Thymus (tissue), 11 donors: ENCODE results near the gene SLC30A2. TPM values are rescaled to one million over a fixed set of nuclear protein-coding genes. Genes with fewer than 3 reads are reported as not detected.

ENCODE experiments used
- DNase-seq, 9 donors: peaks; one replicate each; pipeline ENCODE4 v3.0.0-alpha.2; 2013; ENCODE audit warnings: low spot score in 9 of 9, low read depth in 6 of 9, missing footprints in 1 of 9
- H3K27ac ChIP-seq, 2 donors: one replicate each; pipeline ENCODE4 v1.5.1; 2013; ENCODE audit warnings: control low read depth in 1 of 2, low read depth in 1 of 2, low read length in 1 of 2, mild to moderate bottlenecking in 1 of 2, moderate library complexity in 1 of 2
- H3K27me3 ChIP-seq, 2 donors: one replicate each; pipeline ENCODE4 v1.5.1; 2013; ENCODE audit warnings: low read length in 1 of 2; ENCODE audit not compliant: control insufficient read depth in 2 of 2, insufficient read depth in 1 of 2
- H3K36me3 ChIP-seq, 2 donors: one replicate each; pipeline ENCODE4 v1.5.1; 2013; ENCODE audit warnings: low read length in 1 of 2, mild to moderate bottlenecking in 1 of 2, moderate library complexity in 1 of 2; ENCODE audit not compliant: control insufficient read depth in 2 of 2, insufficient read depth in 2 of 2
- H3K4me1 ChIP-seq, 2 donors: one replicate each; pipeline ENCODE4 v1.5.1; 2013; ENCODE audit warnings: low read length in 2 of 2; ENCODE audit not compliant: control insufficient read depth in 2 of 2, insufficient read depth in 2 of 2
- H3K4me3 ChIP-seq, 2 donors: one replicate each; pipeline ENCODE4 v1.5.1; 2013; ENCODE audit warnings: low read length in 2 of 2, control low read depth in 1 of 2, mild to moderate bottlenecking in 1 of 2
- H3K9me3 ChIP-seq, 2 donors: one replicate each; pipeline ENCODE4 v1.5.1; 2013; ENCODE audit warnings: low read length in 1 of 2, mild to moderate bottlenecking in 1 of 2; ENCODE audit not compliant: control insufficient read depth in 2 of 2, insufficient read depth in 1 of 2
- WGBS: extraction: QIAGEN DNeasy Blood & Tissue Kit; methylation state at CpG from one replicate; pipeline ENCODE4 v1.1.7; 2013; 5-methylcytosine and 5-hydroxymethylcytosine counted together
- polyA plus RNA-seq: library from polyadenylated mRNA; stranded (reverse); fragments of 200-250 nt; gene quantifications from one replicate; pipeline ENCODE4 v1.2.3, GENCODE V29; 2013
- total RNA-seq: library from RNA; stranded (reverse); fragments of 120-200 nt; gene quantifications from one replicate; pipeline ENCODE4 v1.2.4, GENCODE V29; 2013
- donor health status: healthy.

Gene SLC30A2
- total and polyA plus RNA-seq, 2 donors = 0.05 to 0.41 TPM

- WGBS = 65% methylated on average over 10 of the region's 10 CpGs
- no peaks in the 10 kb centered on the region for H3K9me3 ChIP-seq
- H3K27me3 ChIP-seq = no peaks in the 10 kb centered on the region
- H3K4me3 ChIP-seq = no peak overlapping the region
- DNase-seq = peak in 5 of 9 donors; percentile 50 to 84 (median 66)
- no peaks in the 10 kb centered on the region for H3K36me3 ChIP-seq
- H3K27ac ChIP-seq = peak overlapping the region; percentile 89 to 98
- peaks cover 23 to 72% of the 10 kb centered on the region in 2 donors for H3K4me1 ChIP-seq
Measured at GRCh38 chr1:26016258-26016952, 29.5 kb downstream of the SLC30A2 start.

GRCh38 chr1:26015358-26015757 is 30.6 kb downstream of the SLC30A2 start:
- Histone ChIP-seq H3K27me3 (no peaks in the 10 kb centered on the region), H3K4me1 (peaks cover 23 to 62% of the 10 kb centered on the region in 2 donors), H3K27ac (no peak overlapping the region), H3K9me3 (no peaks in the 10 kb centered on the region), H3K36me3 (no peaks in the 10 kb centered on the region), H3K4me3 (no peak overlapping the region)
- DNase-seq = no peak
- 95% methylated on average over 2 of the region's 2 CpGs for WGBS

GRCh38 chr1:26014179-26014578 is 31.7 kb downstream of the SLC30A2 start:
- no peaks in the 10 kb centered on the region for H3K27me3 ChIP-seq
- no peak overlapping the region for H3K27ac ChIP-seq
- H3K4me3 ChIP-seq = no peak overlapping the region
- no peak for DNase-seq
- 98% methylated on average over 2 of the region's 2 CpGs for WGBS
- H3K4me1 ChIP-seq = peaks cover 19 to 56% of the 10 kb centered on the region in 2 donors
- H3K9me3 ChIP-seq = no peaks in the 10 kb centered on the region
- H3K36me3 ChIP-seq = no peaks in the 10 kb centered on the region

GRCh38 chr1:26012864-26013263 is 33.1 kb downstream of the SLC30A2 start:
- Histone ChIP-seq H3K4me3 (no peak overlapping the region), H3K36me3 (no peaks in the 10 kb centered on the region), H3K27me3 (no peaks in the 10 kb centered on the region), H3K9me3 (no peaks in the 10 kb centered on the region), H3K27ac (no peak overlapping the region), H3K4me1 (peaks cover 17 to 47% of the 10 kb centered on the region in 2 donors)
- WGBS = 91% methylated on average over 3 of the region's 3 CpGs
- DNase-seq = no peak

GRCh38 chr1:26010825-26011224 is 35.1 kb downstream of the SLC30A2 start:
- H3K27me3 ChIP-seq = no peaks in the 10 kb centered on the region
- no peak for DNase-seq
- no peak overlapping the region for H3K4me3 ChIP-seq
- WGBS = 96% methylated on average over 3 of the region's 3 CpGs
- no peaks in the 10 kb centered on the region for H3K9me3 ChIP-seq
- H3K4me1 ChIP-seq = peaks cover 0 to 27% of the 10 kb centered on the region in 2 donors
- no peak overlapping the region for H3K27ac ChIP-seq
- H3K36me3 ChIP-seq = no peaks in the 10 kb centered on the region

GRCh38 chr1:26009796-26010447 is 36.0 kb downstream of the SLC30A2 start:
- no peak for DNase-seq
- H3K27ac ChIP-seq = no peak overlapping the region
- no peaks in the 10 kb centered on the region for H3K36me3 ChIP-seq
- no peaks in the 10 kb centered on the region for H3K9me3 ChIP-seq
- no peak overlapping the region for H3K4me3 ChIP-seq
- H3K4me1 ChIP-seq = peaks cover 0 to 18% of the 10 kb centered on the region in 2 donors
- no peaks in the 10 kb centered on the region for H3K27me3 ChIP-seq
- WGBS = 80% methylated on average over 6 of the region's 6 CpGs

GRCh38 chr1:26006710-26007109 is 39.2 kb downstream of the SLC30A2 start:
- DNase-seq = no peak
- H3K36me3 ChIP-seq = no peaks in the 10 kb centered on the region
- H3K4me3 ChIP-seq = no peak overlapping the region
- H3K9me3 ChIP-seq = no peaks in the 10 kb centered on the region
- 97% methylated on average over 16 of the region's 16 CpGs for WGBS
- H3K4me1 ChIP-seq = peaks cover 0 to 9% of the 10 kb centered on the region in 2 donors
- no peak overlapping the region for H3K27ac ChIP-seq
- H3K27me3 ChIP-seq = no peaks in the 10 kb centered on the region

- WGBS = 92% methylated on average over 4 of the region's 4 CpGs
Measured at GRCh38 chr1:26005434-26006105, 40.3 kb downstream of the SLC30A2 start.

GRCh38 chr1:26003756-26004155 is 42.2 kb downstream of the SLC30A2 start:
- no peaks in the 10 kb centered on the region for H3K27me3 ChIP-seq
- no peaks in the 10 kb centered on the region for H3K9me3 ChIP-seq
- H3K36me3 ChIP-seq = no peaks in the 10 kb centered on the region
- DNase-seq = no peak
- 92% methylated on average over 2 of the region's 2 CpGs for WGBS
- peaks cover under 1 to 14% of the 10 kb centered on the region in 2 donors for H3K4me1 ChIP-seq
- no peak overlapping the region for H3K4me3 ChIP-seq
- no peak overlapping the region for H3K27ac ChIP-seq

More at GRCh38 chr1:26005434-26006105, 40.3 kb downstream of the SLC30A2 start:
- Histone ChIP-seq H3K4me1 (peaks cover 0 to 9% of the 10 kb centered on the region in 2 donors), H3K36me3 (no peaks in the 10 kb centered on the region), H3K4me3 (no peak overlapping the region), H3K9me3 (no peaks in the 10 kb centered on the region), H3K27ac (no peak overlapping the region), H3K27me3 (no peaks in the 10 kb centered on the region)
- DNase-seq = no peak
